Endothelial cell of umbilical vein (primary cell): Measurements from ENCODE around the gene DPP10. TPM values are rescaled to one million over a fixed set of nuclear protein-coding genes. Genes with fewer than 3 reads are reported as not detected.

Experiments used
- BruUV-seq: library from RNA; stranded (reverse); fragments of 400-500 nt; replicated peaks from 2 replicates; lab custom pipeline; 2021; lab: Mats Ljungman, UMichigan
- CTCF ChIA-PET: fragments of 300-600, 350-600 bp; sonication (Branson Sonifier 250); formaldehyde crosslinking; loops from one replicate; lab custom pipeline; 2021; ENCODE audit warnings: antibody characterized with exemption, inconsistent platforms; lab: Charles Lee
- POLR2A ChIA-PET: fragments of 300-600, 350-600 bp; sonication (Branson Sonifier 250); formaldehyde crosslinking; loops from one replicate; lab custom pipeline; 2021; ENCODE audit warnings: antibody characterized with exemption, inconsistent platforms; lab: Charles Lee
- DNase-seq: peaks from one replicate; pipeline ENCODE4 v3.0.0-alpha.2; 2011; ENCODE audit warnings: low read depth, low spot score
- FAIRE-seq: peaks from 2 replicates; lab custom pipeline; 2011; peaks lifted over from hg19 to GRCh38; lab: Jason Lieb, UNC
- H2AFZ ChIP-seq: 2 replicates; pipeline ENCODE4 v1.6.0; 2012; ENCODE audit warnings: low read depth, low read length, control low read depth, inconsistent platforms
- H3K27ac ChIP-seq: 2 replicates; pipeline ENCODE4 v1.5.1; 2011; ENCODE audit warnings: low read depth, mild to moderate bottlenecking, control low read depth, low read length, moderate library complexity; ENCODE audit not compliant: insufficient read depth
- H3K27me3 ChIP-seq, 2 experiments: 2 replicates each; pipeline versions ENCODE4 v1.6.0 to v1.6.1; 2011; ENCODE audit warnings: low read length in 2 of 2, mixed read lengths in 1 of 2; ENCODE audit not compliant: control insufficient read depth in 2 of 2, insufficient read depth in 2 of 2
- H3K36me3 ChIP-seq, 2 experiments: 2 replicates in 1 of 2; 3 replicates in 1 of 2; pipeline ENCODE4 v1.5.1; 2011; ENCODE audit warnings: low read length in 2 of 2, mild to moderate bottlenecking in 1 of 2, moderate library complexity in 1 of 2; ENCODE audit not compliant: control insufficient read depth in 2 of 2, insufficient read depth in 2 of 2; ENCODE audit errors: extremely low read depth in 1 of 2
- H3K4me1 ChIP-seq: 3 replicates; pipeline ENCODE4 v1.5.1; 2011; ENCODE audit warnings: mild to moderate bottlenecking, low read length; ENCODE audit not compliant: control insufficient read depth, insufficient read depth; ENCODE audit errors: extremely low read depth
- H3K4me2 ChIP-seq: 2 replicates; pipeline ENCODE4 v1.6.1; 2011; ENCODE audit warnings: low read length, control low read depth, mixed read lengths; ENCODE audit not compliant: insufficient read depth
- H3K4me3 ChIP-seq, 3 experiments: fragments of 200-600 bp in 1 of 3; sonication (generic), shearing (Covaris generic) in 1 of 3; replicated peaks in 1 of 3; 2 replicates each; pipeline ENCODE4 v1.5.1; 2011 to 2016; ENCODE audit warnings: control low read depth in 3 of 3, low read length in 3 of 3, mild to moderate bottlenecking in 2 of 3, inconsistent platforms in 1 of 3, low read depth in 1 of 3, moderate library complexity in 1 of 3; ENCODE audit not compliant: insufficient read depth in 1 of 3
- H3K79me2 ChIP-seq: 2 replicates; pipeline ENCODE4 v1.6.0; 2012; ENCODE audit warnings: low read length, inconsistent platforms; ENCODE audit not compliant: control insufficient read depth, insufficient read depth
- H3K9ac ChIP-seq: replicated peaks from 2 replicates; pipeline ENCODE3; 2011; ENCODE audit warnings: low read length, control low read depth; ENCODE audit not compliant: insufficient read depth; ENCODE audit errors: extremely low read depth
- H3K9me1 ChIP-seq: replicated peaks from 3 replicates; pipeline ENCODE4 v1.6.0; 2011; ENCODE audit warnings: mild to moderate bottlenecking, low read length; ENCODE audit not compliant: control insufficient read depth, insufficient read depth; ENCODE audit errors: extremely low read depth
- H3K9me3 ChIP-seq: replicated peaks from 2 replicates; pipeline ENCODE4 v1.5.1; 2012; ENCODE audit warnings: low read length, inconsistent platforms; ENCODE audit not compliant: control insufficient read depth, insufficient read depth
- H4K20me1 ChIP-seq: replicated peaks from 2 replicates; pipeline ENCODE3; 2011; ENCODE audit warnings: mild to moderate bottlenecking, low read length; ENCODE audit not compliant: control insufficient read depth, insufficient read depth; ENCODE audit errors: extremely low read depth
- CTCF ChIP-seq, 2 donors: IDR thresholded peaks; 1 replicate in 1 of 2; 2 replicates in 1 of 2; pipeline ENCODE4 v1.5.1; 2011; ENCODE audit warnings: low read length in 2 of 2, mild to moderate bottlenecking in 2 of 2, moderate library complexity in 2 of 2, control low read depth in 1 of 2, inconsistent platforms in 1 of 2, low read depth in 1 of 2; ENCODE audit not compliant: insufficient read depth in 1 of 2; ENCODE audit errors: extremely low read depth in 1 of 2
- EZH2 ChIP-seq: IDR thresholded peaks from 2 replicates; pipeline ENCODE4 v1.6.1; 2012; ENCODE audit warnings: borderline replicate concordance, low read depth, mild to moderate bottlenecking, moderate library complexity, low read length, inconsistent platforms; ENCODE audit not compliant: severe bottlenecking
- FOS ChIP-seq: IDR thresholded peaks from 2 replicates; pipeline ENCODE4 v1.6.1; 2011; ENCODE audit warnings: mild to moderate bottlenecking, low read length, moderate library complexity, borderline replicate concordance; ENCODE audit not compliant: insufficient read depth
- GATA2 ChIP-seq: IDR thresholded peaks from 2 replicates; pipeline ENCODE4 v1.7.0; 2011; ENCODE audit warnings: low read depth, mild to moderate bottlenecking, moderate library complexity, mixed read lengths, low read length; ENCODE audit not compliant: insufficient read length, insufficient read depth
- JUN ChIP-seq: IDR thresholded peaks from 2 replicates; pipeline ENCODE4 v1.6.1; 2011; ENCODE audit warnings: borderline replicate concordance, low read depth; ENCODE audit not compliant: insufficient read length, insufficient read depth
- MYC ChIP-seq: IDR thresholded peaks from one replicate; pipeline ENCODE4 v1.6.1; 2011; ENCODE audit warnings: mild to moderate bottlenecking, low read depth, low read length
- POLR2A ChIP-seq: IDR thresholded peaks from 2 replicates; pipeline ENCODE4 v1.6.1; 2012; ENCODE audit warnings: low read depth, mild to moderate bottlenecking, control low read depth, low read length
- POLR2AphosphoS5 ChIP-seq: IDR thresholded peaks from 2 replicates; pipeline ENCODE4 v1.6.1; 2012; ENCODE audit warnings: low read depth, mild to moderate bottlenecking, control low read depth, low read length, moderate library complexity; ENCODE audit not compliant: insufficient read depth
- dilution Hi-C: fragments of 300-500 bp; cut with MboI; formaldehyde crosslinking; loops from one replicate; pipeline ENCODE4 v1.15.0; 2019; ENCODE audit warnings: low sequenced_read_pairs; ENCODE audit not compliant: extremely low pct_ligation_motif_present
- intact Hi-C: fragments of 100-400 bp; cut with micrococcal nuclease; formaldehyde crosslinking; loops from one replicate; pipeline ENCODE4 v1.10.0; 2022
- polyA plus RNA-seq, 4 experiments: library from polyadenylated mRNA; depleted of rRNA in 3 of 4; stranded (reverse) in 3 of 4; unstranded in 1 of 4; fragments of >200 nt; gene quantifications; 2 replicates each; pipeline versions ENCODE4 v1.2.1 to v1.2.3, GENCODE V29; 2011 to 2012; ENCODE audit warnings: missing spikeins in 1 of 4
- total RNA-seq: library from RNA; stranded (reverse); gene quantifications from 2 replicates; pipeline ENCODE4 v1.2.3, GENCODE V29; 2021
- TF ChIP-seq, protein P1 (sequence below): IDR thresholded peaks from 2 replicates; pipeline ENCODE4 v1.6.1; 2011; ENCODE audit not compliant: insufficient read depth, insufficient read length

Gene DPP10
- total and polyA plus RNA-seq, 2 donors (not counting 3 experiments of a cell fraction or from before 2014, with no cell fraction given) = not detected

DNA sequence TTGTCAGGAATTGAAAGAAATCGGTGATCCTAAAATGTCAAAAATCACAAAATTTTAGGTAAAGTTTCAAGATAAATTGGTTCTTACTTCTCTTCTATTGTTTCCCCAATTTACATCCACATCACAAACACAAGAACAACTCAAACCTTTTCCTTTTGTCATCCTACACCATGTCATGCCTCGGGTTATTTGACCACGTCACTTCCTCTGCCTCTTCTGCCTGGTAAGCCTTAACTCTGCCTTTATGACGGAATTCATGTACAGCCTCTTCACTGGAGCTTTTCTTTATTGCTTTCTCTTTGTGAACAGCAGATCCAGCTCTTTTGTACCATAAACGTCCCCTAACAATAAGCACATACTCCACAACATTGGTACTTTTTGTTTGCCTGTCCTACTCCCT is 258.0 kb downstream of the DPP10 start:
- TF ChIP-seq FOS (no peak), POLR2AphosphoS5 (no peak), POLR2A (no peak), MYC (no peak), GATA2 (no peak), JUN (no peak), CTCF (IDR thresholded peaks at IDR 0.05; ENCODE audit: extremely low read depth in 1 of 2, insufficient read depth in 1 of 2, low read depth in 1 of 2, low read length in 2 of 2) (no peak), EZH2 (no peak)
- TF ChIP-seq, protein P1, sequence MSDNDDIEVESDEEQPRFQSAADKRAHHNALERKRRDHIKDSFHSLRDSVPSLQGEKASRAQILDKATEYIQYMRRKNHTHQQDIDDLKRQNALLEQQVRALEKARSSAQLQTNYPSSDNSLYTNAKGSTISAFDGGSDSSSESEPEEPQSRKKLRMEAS = no peak
- Histone ChIP-seq H3K27ac (no peak overlapping the region), H3K9ac (no peak overlapping the region), H4K20me1 (no peaks in the 10 kb centered on the region), H3K4me2 (no peak overlapping the region), H3K9me1 (no peaks in the 10 kb centered on the region), H3K27me3 (no peaks in the 10 kb centered on the region), H3K9me3 (no peaks in the 10 kb centered on the region), H3K4me3 (no peak overlapping the region), H3K36me3 (no peaks in the 10 kb centered on the region), H3K4me1 (no peaks in the 10 kb centered on the region), H3K79me2 (no peaks in the 10 kb centered on the region), H2AFZ (no peak overlapping the region)
- POLR2A ChIA-PET = no interaction called here
- dilution Hi-C loops (no loop called here), intact Hi-C loops (no loop called here)
- FAIRE-seq (no peak), DNase-seq (no peak)
- CTCF ChIA-PET = no interaction called here
- BruUV-seq = no TSS peak
